H1 (cell line): Measurements from ENCODE around the gene TLR2. TPM values are rescaled to one million over a fixed set of nuclear protein-coding genes. Genes with fewer than 3 reads are reported as not detected.

Experiments used
- ASH2L ChIP-seq: fragments of 200-600, 300-600 bp; sonication (generic); IDR thresholded peaks from one replicate; pipeline ENCODE4 v1.7.1; 2017; ENCODE audit warnings: low read length
- EZH2 ChIP-seq: fragments of 200-600 bp; sonication (generic); IDR thresholded peaks from 2 replicates; pipeline ENCODE4 v1.7.1; 2012; ENCODE audit warnings: low read depth, mild to moderate bottlenecking, moderate library complexity, low read length, inconsistent platforms; ENCODE audit not compliant: severe bottlenecking
- HDAC2 ChIP-seq, 2 experiments: fragments of 300-600 bp in 1 of 2; sonication (generic) in 1 of 2; IDR thresholded peaks; 2 replicates each; pipeline ENCODE4 v1.6.1; 2011 to 2012; ENCODE audit warnings: low read depth in 2 of 2, low read length in 2 of 2, mild to moderate bottlenecking in 2 of 2, moderate library complexity in 2 of 2, borderline replicate concordance in 1 of 2, inconsistent platforms in 1 of 2
- HDAC6 ChIP-seq: IDR thresholded peaks from one replicate; pipeline ENCODE4 v1.7.1; 2012; ENCODE audit warnings: low read depth, mild to moderate bottlenecking, inconsistent platforms, low read length, moderate library complexity
- KDM1A ChIP-seq: fragments of 200-600, 300-600 bp; sonication (generic); IDR thresholded peaks from 2 replicates; pipeline ENCODE4 v1.7.1; 2016; ENCODE audit warnings: mild to moderate bottlenecking, low read length, borderline replicate concordance
- KDM4A ChIP-seq: IDR thresholded peaks from one replicate; pipeline ENCODE4 v1.7.1; 2012; ENCODE audit warnings: low read depth, mild to moderate bottlenecking, moderate library complexity, low read length, inconsistent platforms; ENCODE audit not compliant: severe bottlenecking
- RNF2 ChIP-seq: fragments of 200-900, 300-1000 bp; sonication (generic); IDR thresholded peaks from 2 replicates; pipeline ENCODE4 v1.7.1; 2016; ENCODE audit warnings: borderline replicate concordance, low read depth, mild to moderate bottlenecking, antibody characterized with exemption, low read length; ENCODE audit not compliant: poor library complexity, severe bottlenecking; ENCODE audit errors: missing control alignments
- TAF1 ChIP-seq: IDR thresholded peaks from 2 replicates; pipeline ENCODE4 v1.6.1; 2011; ENCODE audit warnings: mild to moderate bottlenecking, low read depth, low read length
- TEAD4 ChIP-seq: IDR thresholded peaks from 2 replicates; pipeline ENCODE4 v1.6.1; 2012; ENCODE audit warnings: low read depth, low read length, inconsistent platforms, mixed read lengths
- polyA plus RNA-seq, 7 experiments: library from polyadenylated mRNA; depleted of rRNA in 3 of 7; stranded (reverse) in 5 of 7; unstranded in 2 of 7; fragments of >200 nt in 5 of 7; fragments of 200-250 nt in 2 of 7; gene quantifications; 1 replicate in 5 of 7; 2 replicates in 1 of 7; 4 replicates in 1 of 7; pipeline versions ENCODE4 v1.2.1 to v1.2.3, GENCODE V29; 2011 to 2013; ENCODE audit warnings: missing spikeins in 2 of 7, mixed read lengths in 2 of 7
- total RNA-seq: library from RNA; stranded (reverse); fragmentation: NEBNext Ultra II Directional; extraction: Animal tissue kit (Norgen Biotek cat#: 25700); gene quantifications from 2 replicates; pipeline ENCODE4 v1.2.1, GENCODE V29; 2021

TLR2 gene
- total and polyA plus RNA-seq, 2 of the 8 experiments (the other 6 are each of a cell fraction or from before 2014, with no cell fraction given) = 1.3 TPM

DNA sequence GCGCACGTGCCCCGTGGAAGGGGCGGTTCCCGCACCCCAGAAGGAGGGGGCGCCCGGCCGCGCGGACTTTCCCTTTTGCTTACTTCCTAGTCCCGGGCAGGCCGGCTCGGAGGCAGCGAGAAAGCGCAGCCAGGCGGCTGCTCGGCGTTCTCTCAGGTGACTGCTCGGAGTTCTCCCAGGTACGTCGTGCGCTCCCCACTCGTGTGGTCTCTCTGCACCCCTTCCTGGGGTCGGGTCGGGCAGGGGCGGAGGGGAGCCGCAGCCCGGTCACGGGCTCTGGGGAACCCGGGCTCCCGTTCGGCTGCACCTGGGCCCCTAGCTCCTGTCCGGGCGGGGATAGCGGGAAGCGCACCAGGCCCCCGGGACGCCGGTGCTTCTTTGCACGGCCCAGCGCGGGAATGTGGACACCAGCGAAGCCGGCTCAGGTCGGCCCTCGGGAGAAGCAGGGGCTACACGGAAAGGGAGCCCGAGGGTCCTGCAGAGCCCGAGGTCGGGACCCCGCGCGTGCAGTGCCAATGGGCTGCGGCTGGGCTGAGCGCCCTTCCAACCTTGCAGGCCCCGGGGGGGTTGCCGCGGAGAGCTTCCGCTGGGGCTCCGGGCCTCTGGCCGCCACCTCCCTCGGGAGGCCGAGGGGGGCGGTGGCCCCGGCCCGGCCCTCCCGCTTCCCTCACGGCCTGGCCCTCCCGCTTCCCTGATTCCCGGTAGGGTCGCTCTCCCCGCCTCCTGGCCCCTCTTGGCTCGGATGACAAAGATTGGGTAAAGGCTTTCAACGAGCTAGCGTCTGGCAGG, at the start of gene TLR2 (continued):
- TF ChIP-seq HDAC2 (IDR thresholded peaks at IDR 0.05; ENCODE audit: borderline replicate concordance in 1 of 2, low read depth in 2 of 2, low read length in 2 of 2) = peak in 1 of 2 experiments; percentile 56; a peak in 1 of 4 replicates
- peak; percentile 64 for TF ChIP-seq ASH2L
- no peak for TF ChIP-seq TEAD4
- TF ChIP-seq KDM1A = peak; percentile 36; the same call in 1 of the 2 replicates
- no peak for TF ChIP-seq HDAC6
- peak; percentile 62 for TF ChIP-seq RNF2
- peak; percentile 14; the same call in 1 of the 2 replicates for TF ChIP-seq TAF1
- peak; percentile 91 for TF ChIP-seq KDM4A
- TF ChIP-seq EZH2 = peak; percentile 78
- TF ChIP-seq, all 59 proteins: peak for 9
